Stromal cell of bone marrow (primary cell): Measurements from ENCODE around the gene CYP2R1.

Source experiments
- DNase-seq: peaks from one replicate; pipeline ENCODE4 v3.0.0-alpha.2; 2012; ENCODE audit warnings: low read depth

Gene CYP2R1, protein sequence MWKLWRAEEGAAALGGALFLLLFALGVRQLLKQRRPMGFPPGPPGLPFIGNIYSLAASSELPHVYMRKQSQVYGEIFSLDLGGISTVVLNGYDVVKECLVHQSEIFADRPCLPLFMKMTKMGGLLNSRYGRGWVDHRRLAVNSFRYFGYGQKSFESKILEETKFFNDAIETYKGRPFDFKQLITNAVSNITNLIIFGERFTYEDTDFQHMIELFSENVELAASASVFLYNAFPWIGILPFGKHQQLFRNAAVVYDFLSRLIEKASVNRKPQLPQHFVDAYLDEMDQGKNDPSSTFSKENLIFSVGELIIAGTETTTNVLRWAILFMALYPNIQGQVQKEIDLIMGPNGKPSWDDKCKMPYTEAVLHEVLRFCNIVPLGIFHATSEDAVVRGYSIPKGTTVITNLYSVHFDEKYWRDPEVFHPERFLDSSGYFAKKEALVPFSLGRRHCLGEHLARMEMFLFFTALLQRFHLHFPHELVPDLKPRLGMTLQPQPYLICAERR

GRCh38 chr11:14892036-14892556 lies at the start of gene CYP2R1:
TSS of gene CYP2R1 (minus strand) at chr11:14892231. CDS start at chr11:14892205, 26 bp downstream.
- peak; percentile 93 for DNase-seq

DNA sequence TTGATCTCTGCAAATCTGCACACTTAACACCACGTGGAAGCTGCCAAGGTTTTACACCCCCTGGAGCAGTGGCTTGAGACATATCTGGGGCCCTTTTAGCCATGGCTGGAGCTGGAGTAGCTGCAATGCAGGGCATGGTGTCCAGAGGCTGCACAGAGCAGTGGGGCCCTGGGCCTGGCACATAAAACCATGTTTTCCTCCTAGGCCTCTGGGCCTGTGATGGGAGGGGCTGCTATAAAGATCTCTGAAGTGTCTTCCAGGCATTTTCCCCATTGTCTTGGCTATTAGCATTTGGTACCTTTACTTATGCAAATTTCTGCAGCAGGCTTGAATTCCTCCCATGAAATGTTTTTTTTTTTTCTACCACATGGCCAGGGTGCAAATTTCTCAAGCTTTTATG lies 46.9 kb upstream of the CYP2R1 start:
- no peak for DNase-seq

- no peak for DNase-seq
These were observed 42.8 kb upstream of the CYP2R1 start for GRCh38 chr11:14934641-14935351.

DNA sequence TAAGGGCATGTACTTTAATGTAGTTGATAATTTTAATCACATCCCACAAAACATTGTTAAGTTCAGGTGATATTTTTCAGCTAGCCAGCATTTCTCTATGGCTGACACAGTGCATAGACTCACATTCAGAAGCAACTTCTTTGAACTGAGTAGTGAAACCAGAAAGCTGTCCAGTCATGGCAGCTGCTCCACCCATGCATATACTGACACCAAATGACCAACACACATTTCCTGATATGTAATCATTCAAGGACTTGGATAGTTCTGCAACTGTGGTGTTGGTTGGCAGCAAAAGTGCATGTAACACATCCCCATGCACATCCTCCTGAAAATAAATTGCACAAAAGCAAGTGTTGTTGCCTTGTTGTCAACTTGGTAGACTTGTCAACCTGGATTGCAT lies 40.4 kb upstream of the CYP2R1 start:
- no peak for DNase-seq

- DNase-seq = no peak
These were observed 38.3 kb upstream of the CYP2R1 start for GRCh38 chr11:14930369-14930768.

GRCh38 chr11:14927146-14927545 lies 35.1 kb upstream of the CYP2R1 start:
- DNase-seq = no peak

DNA sequence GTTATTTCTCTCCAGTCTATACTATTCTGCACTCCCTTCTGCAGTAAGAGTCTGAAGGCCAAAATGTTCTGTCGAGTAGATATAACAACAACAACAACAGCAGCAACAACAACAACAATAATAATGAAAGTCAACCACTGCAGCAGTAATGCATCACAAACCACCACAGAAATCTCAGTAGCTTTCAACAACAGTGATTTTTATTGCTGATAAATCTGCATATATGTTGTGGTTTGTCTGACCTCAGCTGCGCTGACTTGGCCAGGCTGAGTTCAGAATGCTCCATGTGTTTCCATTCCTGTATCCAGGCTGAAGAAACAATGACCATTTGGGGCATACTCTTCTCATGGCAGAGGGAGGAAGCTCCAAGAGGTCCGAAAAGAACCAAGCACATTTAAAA lies 32.3 kb upstream of the CYP2R1 start:
- no peak for DNase-seq

- no peak for DNase-seq
These were observed 24.4 kb upstream of the CYP2R1 start for GRCh38 chr11:14916403-14916802.

- no peak for DNase-seq
These were observed 22.5 kb upstream of the CYP2R1 start for GRCh38 chr11:14914536-14914935.

GRCh38 chr11:14908214-14908880 lies 16.3 kb upstream of the CYP2R1 start:
- DNase-seq = no peak

DNA sequence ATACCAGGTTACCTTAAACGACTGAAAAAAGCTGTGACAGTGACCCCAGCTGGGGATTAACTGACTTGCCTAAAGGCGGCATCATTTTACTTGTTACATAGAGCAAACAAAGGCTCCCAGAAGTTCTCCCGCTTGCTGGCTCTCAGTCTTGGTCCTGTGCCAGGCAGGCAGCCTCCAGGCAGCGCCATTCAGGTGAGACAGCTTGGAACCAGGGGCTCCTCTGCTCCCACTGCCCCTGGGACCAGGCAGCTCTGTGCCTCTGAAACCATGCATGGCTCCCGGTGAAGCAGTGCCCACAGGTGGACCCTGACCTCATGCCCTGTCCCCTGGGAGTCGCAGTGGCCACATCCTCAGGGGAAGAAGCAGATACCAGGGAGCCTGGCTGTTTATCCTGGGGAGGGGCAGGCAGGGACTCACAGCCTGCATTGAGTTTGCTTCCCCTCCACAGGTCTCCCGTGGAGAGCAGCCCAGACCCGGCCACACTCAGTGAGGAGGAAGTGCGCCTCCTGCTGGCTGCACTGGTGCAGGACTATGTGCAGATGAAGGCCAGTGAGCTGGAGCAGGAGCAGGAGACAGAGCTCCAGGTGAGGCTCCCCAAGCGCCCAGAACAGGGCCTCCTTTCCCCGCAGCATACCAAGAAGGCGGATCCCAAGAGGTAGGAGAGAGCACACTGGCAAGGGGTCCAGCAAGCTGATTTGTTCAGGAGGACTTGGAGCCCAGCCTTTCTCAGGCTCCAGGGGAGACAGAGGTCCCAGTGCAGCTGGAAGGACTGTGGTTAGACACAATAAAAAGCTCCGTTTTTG lies 15.6 kb upstream of the CYP2R1 start:
- DNase-seq = no peak

DNA sequence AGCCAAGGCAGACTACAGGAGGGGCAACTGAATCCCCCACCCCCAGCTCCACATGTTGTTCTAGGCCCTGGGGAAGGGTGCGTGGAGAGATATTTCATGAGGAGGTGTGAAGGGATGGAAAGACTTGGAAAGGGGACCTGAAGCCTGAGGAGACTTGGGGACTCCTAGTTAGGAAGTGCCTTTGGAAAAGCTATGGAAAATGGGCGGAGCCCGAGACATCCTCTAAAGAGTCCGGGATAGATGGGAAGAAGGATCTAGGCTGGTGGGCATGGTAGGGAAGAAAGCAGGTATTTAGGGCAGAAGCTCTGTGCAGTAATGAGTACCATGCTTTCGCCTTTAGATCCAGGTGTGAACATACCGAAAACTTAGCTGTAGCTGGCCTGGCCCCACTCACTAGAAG lies 15.0 kb upstream of the CYP2R1 start:
- no peak for DNase-seq

DNA sequence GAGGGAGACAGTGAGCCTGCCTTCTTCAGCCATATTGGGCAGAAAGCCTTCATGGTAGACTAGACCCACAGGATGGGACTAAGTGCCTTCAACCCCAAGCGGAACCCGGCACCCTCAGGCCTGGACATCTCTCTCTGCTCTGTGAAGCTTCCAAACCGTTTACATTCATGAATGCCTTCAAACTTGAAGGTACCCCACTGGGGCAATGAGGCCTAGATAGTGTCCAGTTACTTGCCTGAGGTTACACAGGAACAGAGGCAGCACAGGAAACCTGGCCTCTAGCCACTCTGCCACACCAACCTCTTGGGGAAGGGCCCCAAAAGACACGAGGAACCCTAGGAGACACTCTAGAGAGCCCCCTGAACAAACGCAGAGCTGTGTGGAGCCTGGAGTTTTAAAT lies 14.5 kb upstream of the CYP2R1 start:
- no peak for DNase-seq

- no peak for DNase-seq
These were observed 13.3 kb upstream of the CYP2R1 start for GRCh38 chr11:14905104-14906033.

- peak; percentile 31 for DNase-seq
These were observed 12.7 kb upstream of the CYP2R1 start for GRCh38 chr11:14904745-14905103.

DNA sequence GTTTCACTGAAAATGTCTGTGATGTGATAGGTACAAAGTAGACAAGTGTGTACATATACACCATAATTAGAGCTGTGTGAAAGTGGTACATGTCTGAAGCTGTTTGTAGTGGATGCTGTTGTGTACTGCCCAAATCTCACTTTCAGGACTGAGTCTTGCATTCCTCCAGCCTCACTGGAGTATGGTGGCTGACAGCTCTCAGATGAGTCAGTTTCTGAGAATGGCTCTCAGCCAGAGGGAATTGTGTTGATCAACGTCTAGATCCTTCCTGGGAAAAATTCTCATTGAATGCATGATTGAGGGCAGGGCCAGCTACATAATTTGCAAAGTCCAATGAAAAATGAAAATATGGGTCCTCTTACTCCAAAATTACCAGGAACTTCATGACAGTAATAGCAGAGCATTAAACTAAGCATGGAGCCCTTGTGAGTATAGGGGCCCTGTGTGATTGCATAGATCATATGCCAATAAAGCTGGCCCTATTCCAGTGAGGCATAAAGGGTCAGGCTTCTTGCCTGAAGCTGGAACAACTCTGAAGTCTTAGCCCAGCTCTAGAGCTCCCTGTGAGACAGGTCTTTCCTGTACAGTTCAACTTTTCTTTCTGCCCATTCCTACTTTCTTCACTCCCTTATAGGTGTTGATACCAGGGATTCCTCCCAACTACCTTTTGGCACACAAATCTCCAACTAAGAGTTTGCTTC lies 10.8 kb upstream of the CYP2R1 start:
- DNase-seq = peak; percentile 47

- no peak for DNase-seq
These were observed 6.9 kb upstream of the CYP2R1 start for GRCh38 chr11:14898906-14899305.

GRCh38 chr11:14898355-14898754 lies 6.3 kb upstream of the CYP2R1 start:
- DNase-seq = no peak

DNA sequence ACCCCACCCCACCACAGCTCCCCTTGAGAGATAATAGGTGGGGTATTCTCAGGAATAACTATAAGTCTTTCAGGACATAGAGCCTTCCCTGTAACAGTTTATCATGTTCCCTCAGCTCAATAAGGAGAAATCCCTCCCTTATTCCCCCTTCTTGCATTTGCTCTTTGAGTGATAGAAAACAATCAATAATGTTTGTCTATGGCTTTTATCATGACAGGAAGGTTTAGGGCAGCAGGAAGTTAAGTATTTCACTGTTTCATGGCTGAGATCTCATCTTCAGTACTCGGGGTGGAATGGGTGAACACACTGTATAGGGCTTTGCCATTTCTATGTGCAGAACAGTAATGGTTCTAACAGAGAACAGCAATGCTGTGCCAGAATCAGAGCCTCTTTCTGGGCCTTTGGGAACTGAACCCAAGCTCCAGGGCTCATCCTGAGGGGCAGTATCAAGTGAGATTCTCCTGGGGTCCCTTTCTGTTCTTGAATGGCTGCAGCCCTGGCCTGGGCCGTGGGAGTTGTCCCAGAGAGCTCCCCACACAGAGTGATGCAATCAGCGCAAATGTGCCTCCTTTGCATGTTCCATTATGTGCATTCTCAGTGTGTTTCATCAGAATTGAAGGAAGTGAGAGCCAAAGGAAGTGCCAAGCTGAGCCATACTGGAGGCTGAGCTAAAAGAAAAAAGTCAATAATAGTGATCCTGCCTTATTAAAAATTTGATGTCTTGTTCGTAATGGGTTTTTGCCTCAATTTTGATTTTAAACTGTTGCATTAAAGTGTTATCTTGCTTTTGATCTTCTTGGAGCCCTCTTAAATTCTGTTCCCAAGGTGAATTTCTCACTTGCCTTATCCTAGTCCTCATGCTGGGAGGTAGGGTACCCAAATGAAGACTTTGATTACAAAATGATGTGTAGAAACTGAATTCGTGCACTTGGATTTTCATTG lies 2.9 kb upstream of the CYP2R1 start:
- peak; percentile 28 for DNase-seq
